Endodermal cell (in vitro differentiated cells): ENCODE results near the gene CNTFR. TPM values are rescaled to one million over a fixed set of nuclear protein-coding genes. Genes with fewer than 3 reads are reported as not detected.

ENCODE experiments used
- DNase-seq: peaks from one replicate; pipeline ENCODE4 v3.0.0-alpha.2; 2017
- H3K27ac ChIP-seq: 2 replicates; pipeline ENCODE4 v1.5.1; 2013; ENCODE audit warnings: mild to moderate bottlenecking, low read depth, low read length, moderate library complexity
- H3K27me3 ChIP-seq: 2 replicates; pipeline ENCODE4 v1.6.1; 2013; ENCODE audit warnings: mild to moderate bottlenecking, low read length, moderate library complexity; ENCODE audit not compliant: insufficient read depth, control insufficient read depth, poor library complexity, severe bottlenecking
- H3K36me3 ChIP-seq: 2 replicates; pipeline ENCODE4 v1.7.0; 2013; ENCODE audit warnings: mild to moderate bottlenecking, low read length, moderate library complexity; ENCODE audit not compliant: control insufficient read depth, insufficient read depth
- H3K4me1 ChIP-seq: one replicate; pipeline ENCODE4 v1.7.0; 2013; ENCODE audit warnings: low read length; ENCODE audit not compliant: control insufficient read depth, insufficient read depth
- H3K4me3 ChIP-seq: 2 replicates; pipeline ENCODE4 v1.5.1; 2013; ENCODE audit warnings: mild to moderate bottlenecking, low read length, moderate library complexity
- H3K9ac ChIP-seq: 2 replicates; pipeline ENCODE4 v1.6.1; 2013; ENCODE audit warnings: mild to moderate bottlenecking, low read length, moderate library complexity; ENCODE audit not compliant: poor library complexity, severe bottlenecking; ENCODE audit errors: extremely low read depth
- H3K9me3 ChIP-seq: 2 replicates; pipeline ENCODE4 v1.6.1; 2013; ENCODE audit warnings: mild to moderate bottlenecking, low read length, moderate library complexity; ENCODE audit not compliant: control insufficient read depth
- H3K27ac Mint-ChIP-seq: 2 replicates; pipeline ENCODE4 v1.8.0; 2020; ENCODE audit warnings: mixed read lengths
- H3K27me3 Mint-ChIP-seq: 2 replicates; pipeline ENCODE4 v1.8.0; 2021; ENCODE audit warnings: mild to moderate bottlenecking, mixed read lengths; ENCODE audit not compliant: insufficient read depth
- H3K36me3 Mint-ChIP-seq: 2 replicates; pipeline ENCODE4 v1.8.0; 2020; ENCODE audit warnings: low read depth, mixed read lengths
- H3K4me1 Mint-ChIP-seq: 2 replicates; pipeline ENCODE4 v1.8.0; 2020; ENCODE audit warnings: mixed read lengths
- H3K4me3 Mint-ChIP-seq: 2 replicates; pipeline ENCODE4 v1.8.0; 2020; ENCODE audit warnings: mild to moderate bottlenecking, moderate library complexity, mixed read lengths
- H3K9me3 Mint-ChIP-seq: 2 replicates; pipeline ENCODE4 v1.8.0; 2020; ENCODE audit warnings: mild to moderate bottlenecking, mixed read lengths
- CTCF ChIP-seq: fragments of 200-600 bp; sonication (generic); conservative IDR thresholded peaks from 2 replicates; pipeline ENCODE4 v1.5.0; 2021; ENCODE audit warnings: antibody characterized with exemption, mild to moderate bottlenecking
- WGBS, 2 experiments: methylation state at CpG; one replicate each; pipeline versions ENCODE4 v1.1.5 to v1.1.7; 2013; ENCODE audit warnings: missing lambda C conversion rate in 2 of 2, mixed read lengths in 1 of 2; ENCODE audit not compliant: insufficient coverage in 1 of 2, insufficient read length in 1 of 2; 5-methylcytosine and 5-hydroxymethylcytosine counted together
- total RNA-seq, 2 donors: library from RNA; stranded (reverse); fragmentation: NEBNext Ultra II Directional in 1 of 2; extraction: Animal tissue kit (Norgen Biotek cat#: 25700) in 1 of 2; gene quantifications; 2 replicates in 1 of 2; 3 replicates in 1 of 2; pipeline ENCODE4 v1.2.1, GENCODE V29; 2021

The CNTFR gene
- total RNA-seq, 2 donors from 2014 or later = 0.53 to 1.6 TPM

GRCh38 chr9:34558919-34559623, 30.5 kb downstream of the CNTFR start:
- H3K27ac Mint-ChIP-seq = no peak overlapping the region
- peak overlapping the region; percentile 85 for H3K27ac ChIP-seq
- no peak overlapping the region for H3K4me3 ChIP-seq
- peaks cover 9% of the 10 kb centered on the region for H3K4me1 ChIP-seq
- TF ChIP-seq CTCF = no peak
- no peaks in the 10 kb centered on the region for H3K9me3 Mint-ChIP-seq
- no peaks in the 10 kb centered on the region for H3K9me3 ChIP-seq
- WGBS, 2 experiments = 82 to 90% methylated on average over 7 to 17 of the region's 17 CpGs
- H3K27me3 ChIP-seq = no peaks in the 10 kb centered on the region
- no peak overlapping the region for H3K4me3 Mint-ChIP-seq
- H3K27me3 Mint-ChIP-seq = peaks cover 23% of the 10 kb centered on the region
- H3K36me3 Mint-ChIP-seq = no peaks in the 10 kb centered on the region
- no peak for DNase-seq
- no peaks in the 10 kb centered on the region for H3K36me3 ChIP-seq
- H3K9ac ChIP-seq = no peak overlapping the region
- H3K4me1 Mint-ChIP-seq = peaks cover 13% of the 10 kb centered on the region

- Mint-ChIP-seq H3K27me3 (peaks cover 16% of the 10 kb centered on the region), H3K4me1 (peaks cover 13% of the 10 kb centered on the region), H3K27ac (no peak overlapping the region), H3K9me3 (no peaks in the 10 kb centered on the region), H3K36me3 (no peaks in the 10 kb centered on the region), H3K4me3 (no peak overlapping the region)
- Histone ChIP-seq H3K9ac (no peak overlapping the region), H3K9me3 (no peaks in the 10 kb centered on the region), H3K36me3 (no peaks in the 10 kb centered on the region), H3K27me3 (no peaks in the 10 kb centered on the region), H3K27ac (peak overlapping the region; percentile 6), H3K4me1 (peaks cover 9% of the 10 kb centered on the region), H3K4me3 (no peak overlapping the region)
- DNase-seq = no peak
- no peak for TF ChIP-seq CTCF
- 90 to 93% methylated on average over 9 of the region's 9 CpGs for WGBS, 2 experiments
Measured at GRCh38 chr9:34558364-34558763, 31.2 kb downstream of the CNTFR start.

- no peak overlapping the region for H3K4me3 ChIP-seq
- Mint-ChIP-seq H3K27ac (no peak overlapping the region), H3K4me3 (no peak overlapping the region), H3K4me1 (peaks cover 13% of the 10 kb centered on the region), H3K9me3 (no peaks in the 10 kb centered on the region), H3K27me3 (peaks cover 11% of the 10 kb centered on the region), H3K36me3 (no peaks in the 10 kb centered on the region)
- peak; percentile 30 for DNase-seq
- H3K27ac ChIP-seq = peak overlapping the region; percentile 6
- TF ChIP-seq CTCF = no peak
- H3K9ac ChIP-seq = no peak overlapping the region
- H3K4me1 ChIP-seq = peaks cover 9% of the 10 kb centered on the region
- H3K36me3 ChIP-seq = no peaks in the 10 kb centered on the region
- no peaks in the 10 kb centered on the region for H3K9me3 ChIP-seq
- WGBS, 2 experiments = 92% methylated on average over 10 to 19 of the region's 19 CpGs
- H3K27me3 ChIP-seq = no peaks in the 10 kb centered on the region
Measured at GRCh38 chr9:34557426-34558321, 31.9 kb downstream of the CNTFR start.
